Measurements from ENCODE around the gene ARFIP1.
"Not testable (repeated sequence)": the region's sequence is repeated elsewhere in the genome, so short reads cannot be mapped to it uniquely, and the experiment has no call there.

ARFIP1 gene, protein sequence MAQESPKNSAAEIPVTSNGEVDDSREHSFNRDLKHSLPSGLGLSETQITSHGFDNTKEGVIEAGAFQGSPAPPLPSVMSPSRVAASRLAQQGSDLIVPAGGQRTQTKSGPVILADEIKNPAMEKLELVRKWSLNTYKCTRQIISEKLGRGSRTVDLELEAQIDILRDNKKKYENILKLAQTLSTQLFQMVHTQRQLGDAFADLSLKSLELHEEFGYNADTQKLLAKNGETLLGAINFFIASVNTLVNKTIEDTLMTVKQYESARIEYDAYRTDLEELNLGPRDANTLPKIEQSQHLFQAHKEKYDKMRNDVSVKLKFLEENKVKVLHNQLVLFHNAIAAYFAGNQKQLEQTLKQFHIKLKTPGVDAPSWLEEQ

DNA sequence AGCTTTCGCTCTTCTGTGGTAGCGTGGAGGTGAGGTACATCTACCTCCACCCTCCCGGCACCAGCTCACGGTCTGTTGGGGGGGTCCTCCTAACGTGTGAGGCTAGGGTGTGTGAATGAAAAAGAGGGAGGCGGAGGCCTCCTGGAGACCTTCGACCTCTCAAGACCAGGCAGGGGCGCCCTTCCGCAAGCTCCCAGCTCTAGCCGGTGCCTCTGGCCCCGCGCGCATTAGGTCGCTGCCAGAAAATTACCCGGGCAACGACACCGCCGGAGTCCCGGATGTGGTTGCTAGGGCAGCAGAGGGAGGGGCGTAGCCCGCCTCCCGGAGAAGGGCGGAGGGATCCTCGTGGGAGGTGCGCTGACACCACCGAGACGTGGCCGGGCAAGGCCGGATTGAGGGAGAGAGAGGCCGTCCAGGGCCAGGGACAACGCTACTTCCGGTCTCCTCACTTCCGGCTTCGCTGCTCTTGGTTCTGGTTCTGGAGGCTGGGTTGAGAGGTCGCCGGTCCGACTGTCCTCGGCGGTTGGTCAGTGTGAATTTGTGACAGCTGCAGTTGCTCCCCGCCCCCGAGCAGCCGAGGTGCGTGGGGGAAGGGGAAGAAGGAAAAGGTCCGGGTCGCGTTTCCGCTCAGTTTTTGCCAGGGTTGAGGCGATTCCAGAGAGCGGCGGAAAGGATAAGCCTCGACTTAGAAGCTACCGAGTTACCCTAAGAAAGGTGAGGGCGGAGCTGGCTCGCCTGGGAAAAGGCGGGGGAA, at the start of gene ARFIP1, which contains the start of gene TIGD4:
Gene ARFIP1, plus strand, starts transcription at position 442 of the 754 bp plus-strand sequence. CDS start 49,680 bp downstream, outside the sequence.
Gene TIGD4, minus strand, starts transcription at position 218 of the 754 bp plus-strand sequence. CDS start 8,726 bp downstream, outside the sequence.
- DNase-seq (ENCODE audit: low read depth in 2 of 2): peak; percentile 87 to 90

DNA sequence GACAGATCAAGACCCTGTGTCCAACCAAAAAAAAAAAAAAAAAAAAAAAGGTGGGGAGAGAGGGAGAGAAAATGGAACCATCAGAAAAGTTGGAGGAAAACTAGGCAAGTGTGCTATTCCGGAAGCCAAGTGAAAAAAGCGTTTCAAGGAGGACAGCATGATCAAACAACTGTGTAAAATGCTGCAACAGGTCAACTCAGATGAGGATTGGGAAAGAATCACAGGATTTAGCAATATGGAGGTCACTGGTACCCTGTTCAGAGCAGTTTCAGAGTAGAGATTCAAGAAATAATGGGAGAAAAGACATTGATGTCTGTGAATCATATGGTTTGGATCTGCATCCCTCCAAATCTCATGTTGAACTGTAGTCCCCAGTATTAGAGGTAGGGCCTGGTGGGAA, 47.8 kb upstream of the ARFIP1 start:
- no peak for DNase-seq (ENCODE audit: low read depth in 2 of 2)

DNA sequence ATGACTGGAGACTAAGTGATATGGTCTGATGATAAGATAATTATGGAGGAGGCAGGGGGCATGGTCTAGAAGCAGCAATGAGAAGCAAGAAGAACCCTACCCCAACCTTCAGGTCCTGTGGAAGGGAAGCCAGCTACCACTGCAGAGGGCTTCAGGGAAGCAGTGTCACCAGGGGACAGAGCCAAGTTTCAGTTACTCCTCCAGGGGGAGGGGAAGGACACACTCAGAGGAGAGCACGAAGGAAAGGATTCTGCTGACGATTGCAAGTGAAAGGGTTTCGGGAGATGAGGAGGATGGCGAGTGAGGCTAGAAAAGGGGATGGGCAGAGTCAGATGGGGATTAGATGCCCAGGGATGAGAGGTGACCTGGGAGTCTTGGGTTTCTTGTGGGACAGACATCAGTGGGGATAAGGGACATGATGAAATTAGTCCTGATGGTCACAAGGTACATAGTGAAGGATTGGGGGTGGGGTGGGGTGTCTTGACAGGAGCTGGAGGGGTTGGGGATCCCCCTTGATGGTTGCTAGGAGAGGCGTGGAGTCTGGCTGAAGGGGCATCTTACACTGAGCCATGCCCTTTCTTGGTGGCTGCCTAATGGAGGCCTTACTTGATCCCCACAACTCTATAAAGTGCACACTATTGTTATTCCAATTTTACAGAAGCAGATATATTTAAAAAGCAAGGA, 45.6 kb upstream of the ARFIP1 start:
- no peak for DNase-seq (ENCODE audit: low read depth in 2 of 2)

DNA sequence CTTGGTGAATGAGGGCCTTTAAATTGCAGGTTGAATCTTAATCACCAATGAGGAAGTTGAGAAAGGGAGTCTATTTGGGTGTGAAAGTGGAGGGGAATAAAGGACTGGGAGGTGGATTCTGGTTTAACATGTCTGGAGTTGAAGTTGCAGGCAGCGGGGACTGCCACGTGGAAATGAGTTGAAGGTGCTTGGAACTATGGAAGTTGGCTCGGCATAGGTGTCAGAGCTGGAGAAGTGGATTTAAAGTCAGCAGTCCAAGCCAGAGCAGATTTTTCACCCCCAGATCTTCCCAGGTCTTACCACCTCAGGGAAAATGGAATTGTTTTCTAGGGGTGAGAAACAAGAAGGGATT, 45.1 kb upstream of the ARFIP1 start:
- DNase-seq (ENCODE audit: low read depth in 2 of 2): no peak

DNA sequence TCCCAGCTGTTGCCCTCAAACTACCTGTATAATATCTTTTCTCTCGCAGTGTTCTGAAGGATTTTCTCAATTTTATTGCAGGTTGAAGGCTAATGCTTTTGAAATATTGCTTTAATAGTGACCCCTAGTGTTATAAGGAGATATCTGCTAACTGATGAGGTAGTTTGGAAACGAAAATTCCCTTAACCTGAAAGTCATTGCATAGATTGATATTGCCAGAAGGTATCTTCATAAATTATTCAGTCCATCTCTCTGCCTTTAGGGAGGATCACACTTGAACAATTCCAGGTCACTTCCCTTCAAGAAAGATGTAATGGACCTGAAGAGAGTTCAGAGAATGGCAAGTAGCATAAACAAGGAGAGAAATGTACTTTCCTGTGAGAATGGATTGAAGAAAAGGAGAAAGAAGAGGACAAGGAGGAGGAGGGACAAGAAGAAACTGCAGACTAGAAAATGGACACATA, 44.3 kb upstream of the ARFIP1 start:
- no peak for DNase-seq (ENCODE audit: low read depth in 2 of 2)

DNA sequence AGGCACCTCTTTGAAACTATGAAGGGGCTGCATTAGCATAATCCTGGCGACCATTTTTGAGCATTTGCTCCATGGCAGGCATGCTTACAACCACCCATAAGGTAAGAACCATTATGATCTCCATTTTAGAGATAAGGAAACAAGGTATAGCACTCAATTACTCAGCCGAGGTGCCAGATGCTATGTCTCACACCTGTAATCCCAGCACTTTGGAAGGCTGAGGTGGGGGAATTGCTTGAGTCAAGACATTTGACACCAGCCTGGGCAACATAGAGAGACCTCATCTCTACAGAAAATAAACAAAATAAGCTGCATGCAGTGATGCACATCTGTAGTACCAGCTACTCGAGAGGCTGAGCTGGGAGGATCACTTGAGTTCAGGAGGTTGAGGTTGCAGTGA, 43.8 kb upstream of the ARFIP1 start:
- DNase-seq (ENCODE audit: low read depth in 2 of 2): no peak

DNA sequence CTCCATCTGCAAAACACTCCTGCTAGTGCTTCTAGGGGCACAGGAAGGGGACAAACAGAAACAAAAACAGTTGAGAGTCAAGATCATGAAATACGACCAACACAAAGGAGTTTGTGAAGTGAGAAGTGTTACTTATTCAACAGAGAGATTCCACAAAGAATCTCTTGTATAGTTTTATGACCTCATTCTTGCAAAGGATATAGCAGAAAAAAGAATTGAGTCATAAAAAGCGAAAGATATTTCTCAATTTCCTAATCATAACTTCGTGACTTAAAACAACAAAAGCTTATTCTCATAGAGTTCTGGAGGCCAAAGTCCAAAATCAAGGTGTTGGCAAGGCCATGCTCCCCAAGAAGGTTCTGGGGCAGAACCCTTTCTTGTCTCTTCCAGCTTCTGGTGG, 40.9 kb upstream of the ARFIP1 start:
- DNase-seq (ENCODE audit: low read depth in 2 of 2): no peak

DNA sequence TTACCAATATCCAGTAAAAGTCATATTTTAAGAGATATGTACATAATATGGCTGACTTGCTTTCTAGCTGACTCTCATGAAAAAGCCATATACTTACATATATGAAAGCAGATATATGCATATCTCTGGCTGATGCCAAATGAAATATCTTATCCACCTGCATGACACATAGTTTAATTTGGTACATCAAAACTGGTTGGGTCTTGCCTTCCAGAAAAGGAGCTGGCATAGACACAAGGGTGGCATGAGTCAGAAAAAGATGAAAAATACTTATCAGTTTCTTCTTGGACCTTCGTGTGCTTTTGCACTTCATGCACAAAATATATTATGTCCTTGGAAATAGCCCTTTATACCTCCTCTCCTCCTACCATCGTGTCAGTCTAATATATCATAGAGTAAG, 32.3 kb upstream of the ARFIP1 start:
- no peak for DNase-seq (ENCODE audit: low read depth in 2 of 2)

DNA sequence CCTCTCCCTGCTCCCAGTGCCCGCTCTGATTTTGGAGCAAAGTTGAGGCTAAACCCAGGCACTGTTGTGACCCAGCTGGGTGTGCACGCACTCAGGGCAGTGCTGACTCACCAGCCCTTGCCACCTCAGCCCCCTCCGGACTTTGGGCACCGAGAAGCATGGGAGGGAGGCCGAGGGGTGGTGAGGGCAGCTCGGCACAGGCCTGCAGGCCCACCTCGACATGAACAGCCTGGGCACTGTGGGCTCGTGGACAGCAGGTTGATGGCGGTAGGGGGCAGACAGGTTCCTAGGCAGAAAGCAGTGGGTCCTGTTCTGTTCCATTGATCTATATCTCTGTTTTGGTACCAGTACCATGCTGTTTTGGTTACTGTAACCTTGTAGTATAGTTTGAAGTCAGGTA, 31.1 kb upstream of the ARFIP1 start:
- DNase-seq (ENCODE audit: low read depth in 2 of 2): no peak

DNA sequence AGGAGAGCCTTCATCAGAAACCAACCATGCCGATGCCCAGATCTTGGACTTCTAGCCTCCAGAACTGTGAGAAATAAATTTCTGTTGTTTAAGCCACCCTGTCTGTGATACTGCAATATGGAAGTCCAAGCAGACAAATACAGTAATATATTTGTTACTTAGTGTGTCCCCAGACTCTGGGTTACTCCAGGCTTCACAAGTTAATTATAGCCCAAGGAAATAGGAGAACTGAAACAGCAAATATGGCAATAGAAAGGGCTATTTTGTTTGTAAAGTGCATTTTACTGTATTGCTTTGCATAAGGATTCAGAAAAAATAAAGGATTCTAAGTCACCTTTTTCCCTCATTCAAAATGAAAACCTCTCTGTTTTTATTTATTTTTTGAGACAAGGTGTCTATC, 16.0 kb upstream of the ARFIP1 start:
- DNase-seq (ENCODE audit: low read depth in 2 of 2): no peak

DNA sequence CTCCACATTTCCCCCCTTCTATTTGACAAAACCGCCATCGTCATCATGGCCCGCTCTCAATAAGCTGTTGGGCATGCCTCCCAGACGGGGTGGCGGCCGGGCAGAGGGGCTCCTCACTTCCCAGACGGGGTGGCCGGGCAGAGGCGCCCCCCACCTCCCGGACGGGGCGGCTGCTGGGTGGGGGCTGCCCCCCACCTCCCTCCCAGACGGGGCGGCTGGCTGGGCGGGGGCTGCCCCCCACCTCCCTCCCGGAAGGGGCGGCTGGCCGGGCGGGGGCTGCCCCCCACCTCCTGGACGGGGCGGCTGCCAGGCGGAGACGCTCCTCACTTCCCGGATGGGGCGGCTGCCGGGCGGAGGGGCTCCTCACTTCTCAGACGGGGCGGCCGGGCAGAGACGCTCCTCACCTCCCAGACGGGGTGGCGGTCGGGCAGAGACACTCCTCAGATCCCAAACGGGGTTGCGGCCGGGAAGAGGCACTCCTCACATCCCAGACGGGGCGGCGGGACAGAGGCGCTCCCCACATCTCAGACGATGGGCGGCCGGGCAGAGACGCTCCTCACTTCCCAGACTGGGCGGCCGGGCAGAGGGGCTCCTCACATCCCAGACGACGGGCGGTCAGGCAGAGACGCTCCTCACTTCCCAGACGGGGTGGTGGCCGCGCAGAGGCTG, 14.6 kb upstream of the ARFIP1 start:
- DNase-seq (ENCODE audit: low read depth in 2 of 2): not testable (repeated sequence)

DNA sequence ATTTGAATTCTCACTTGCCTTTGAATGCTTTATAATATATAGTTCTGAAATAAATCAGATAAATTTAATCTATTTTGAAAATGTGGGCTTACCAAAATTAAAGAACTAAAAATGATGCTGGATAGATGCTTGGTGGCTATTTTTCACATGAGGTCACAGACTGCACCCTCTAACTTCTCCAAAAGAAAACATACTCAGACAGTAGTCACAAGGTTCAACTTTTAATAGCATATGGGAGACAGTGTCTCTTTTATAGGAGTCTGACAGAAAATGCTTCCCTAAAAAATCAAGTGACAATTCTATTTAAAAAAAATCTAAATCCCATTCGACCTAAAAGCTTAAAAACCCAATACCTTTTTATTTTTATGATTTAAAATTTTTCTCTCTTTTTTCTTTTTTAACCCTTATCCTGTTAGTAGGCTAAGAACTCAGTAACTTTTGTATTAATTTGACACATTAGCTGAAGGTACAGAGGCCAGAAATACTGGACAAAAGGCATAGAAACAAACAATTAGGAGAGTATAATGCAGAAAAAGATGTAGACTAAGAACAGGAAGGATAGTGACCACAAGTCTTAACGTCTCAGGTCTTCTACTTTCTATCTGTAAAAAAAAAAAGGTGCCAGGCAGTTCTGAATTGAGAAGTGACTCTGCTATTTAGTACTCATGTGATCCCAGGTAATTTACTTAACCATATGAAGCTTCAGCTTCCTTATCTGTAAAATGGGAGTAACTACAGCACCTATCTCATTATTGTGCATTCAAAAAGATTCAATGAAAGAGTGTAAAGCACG, 7.8 kb upstream of the ARFIP1 start:
- no peak for DNase-seq (ENCODE audit: low read depth in 2 of 2)

DNA sequence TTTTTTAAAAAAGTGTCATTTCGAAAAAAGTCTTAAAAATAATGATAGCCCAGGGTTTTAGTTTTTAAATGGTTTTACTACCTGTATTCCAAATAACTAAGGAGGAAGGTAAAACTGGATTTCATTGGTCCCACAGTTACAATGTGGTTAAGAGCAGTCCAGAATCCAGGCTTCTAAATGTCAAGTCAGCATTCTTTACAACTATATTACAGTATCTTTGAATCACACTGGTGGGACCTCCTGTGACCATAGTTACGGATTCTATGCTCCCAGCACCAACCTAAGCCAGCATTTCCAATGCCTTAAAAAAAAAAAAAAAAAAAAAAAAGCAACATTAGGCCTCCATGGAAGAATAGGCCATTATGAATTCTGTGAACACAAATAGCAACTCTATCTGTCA, 6.4 kb upstream of the ARFIP1 start:
- DNase-seq (ENCODE audit: low read depth in 2 of 2): no peak

DNA sequence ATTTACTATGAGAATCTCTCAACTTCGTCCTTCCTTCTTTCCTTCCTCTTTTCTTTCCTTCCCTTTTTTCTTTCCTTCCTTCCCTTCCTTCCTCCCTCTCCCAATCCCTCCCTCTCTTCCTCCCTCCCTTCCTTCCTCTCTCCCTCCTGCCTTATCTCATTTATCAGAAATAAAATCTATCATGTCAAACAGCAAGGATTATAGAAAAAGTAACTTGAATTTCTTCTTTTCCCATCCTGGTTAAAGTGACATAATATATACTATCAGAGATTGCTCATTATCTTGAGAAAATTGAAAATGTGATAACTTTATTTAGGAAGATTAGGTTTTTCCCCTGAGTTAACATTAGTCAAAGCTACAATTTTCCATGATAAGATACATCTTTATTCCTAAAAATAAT, 5.8 kb upstream of the ARFIP1 start:
- DNase-seq (ENCODE audit: low read depth in 2 of 2): no peak

DNA sequence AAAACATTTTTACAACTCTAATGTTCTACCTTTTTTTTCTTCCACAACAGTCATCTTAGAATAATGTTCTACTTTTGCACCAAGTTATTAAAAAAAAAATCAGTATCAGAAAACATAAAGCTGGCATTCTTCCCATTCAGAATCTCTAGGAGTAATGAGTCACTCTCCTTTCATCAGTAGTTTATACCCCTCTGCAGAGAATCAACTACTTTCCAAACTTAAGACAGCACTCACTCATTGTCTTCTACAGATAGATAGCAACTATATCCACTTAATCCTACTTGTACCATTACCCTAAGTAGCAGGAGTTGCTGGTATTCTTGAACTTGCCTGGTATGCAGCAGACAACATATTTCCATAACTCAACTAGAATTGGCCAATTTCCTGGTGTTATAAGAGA, 3.4 kb upstream of the ARFIP1 start:
- no peak for DNase-seq (ENCODE audit: low read depth in 2 of 2)

DNA sequence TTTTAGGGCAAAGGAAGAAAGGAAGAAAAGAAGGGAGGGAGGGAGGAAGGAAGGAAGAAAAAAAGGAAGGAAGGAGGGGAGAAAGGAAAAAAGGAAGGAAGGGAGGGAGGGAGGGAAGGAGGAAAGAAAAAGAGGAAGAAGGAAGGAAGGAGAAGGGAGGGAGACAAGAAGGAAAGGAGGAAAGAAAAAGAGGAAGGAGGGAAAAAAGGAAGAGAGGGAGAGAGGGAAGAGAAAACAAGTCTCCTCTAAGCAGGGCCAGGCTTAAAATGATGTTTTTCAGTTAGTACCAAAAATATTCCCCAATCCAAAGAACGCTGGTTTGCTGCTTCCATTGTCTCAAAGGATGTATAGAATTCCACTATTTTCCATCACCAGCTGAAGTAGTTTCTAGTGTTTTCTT, 2.3 kb upstream of the ARFIP1 start:
- DNase-seq (ENCODE audit: low read depth in 2 of 2): no peak

DNA sequence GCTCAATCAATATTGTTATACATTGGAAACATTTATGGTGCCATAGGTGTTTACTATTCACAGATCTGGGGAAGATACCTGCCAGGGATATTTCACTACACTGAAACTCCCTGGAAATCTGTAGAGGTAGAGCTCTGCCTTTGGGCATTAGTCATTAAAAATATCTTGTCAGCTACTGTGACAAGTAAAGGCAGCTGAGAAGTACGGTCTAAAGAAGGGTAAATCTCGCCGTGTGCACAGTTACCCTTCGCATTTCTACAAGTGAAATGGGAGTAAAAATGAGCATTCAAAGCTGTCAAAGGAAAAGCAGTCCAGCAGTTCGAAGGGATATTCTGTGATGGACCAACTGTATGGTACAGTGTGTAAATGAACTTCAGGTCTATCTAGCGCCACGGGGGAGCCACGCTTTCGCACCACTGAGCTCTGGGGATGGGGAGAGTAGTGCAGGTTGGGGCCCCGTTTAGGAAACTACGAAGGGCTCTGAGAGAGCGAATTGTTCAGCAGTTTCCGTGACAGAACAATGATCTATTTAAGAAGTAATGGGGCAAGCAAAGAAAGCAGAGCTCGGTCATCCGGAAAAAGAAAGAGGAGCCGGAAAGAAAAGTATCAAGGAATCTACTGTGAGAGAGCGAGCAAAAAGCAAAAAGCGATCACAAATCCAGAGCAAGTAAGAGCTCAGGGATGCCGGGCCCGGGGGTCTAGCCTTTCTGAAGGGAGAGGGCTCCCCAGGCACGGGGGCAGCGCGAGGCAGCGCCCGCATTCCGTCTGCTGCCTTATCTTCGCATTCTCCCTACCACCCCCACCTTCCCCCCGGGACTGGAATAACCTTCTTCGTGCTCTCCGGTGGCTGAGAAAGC, 870 bp upstream of the ARFIP1 start:
- no peak for DNase-seq (ENCODE audit: low read depth in 2 of 2)

DNA sequence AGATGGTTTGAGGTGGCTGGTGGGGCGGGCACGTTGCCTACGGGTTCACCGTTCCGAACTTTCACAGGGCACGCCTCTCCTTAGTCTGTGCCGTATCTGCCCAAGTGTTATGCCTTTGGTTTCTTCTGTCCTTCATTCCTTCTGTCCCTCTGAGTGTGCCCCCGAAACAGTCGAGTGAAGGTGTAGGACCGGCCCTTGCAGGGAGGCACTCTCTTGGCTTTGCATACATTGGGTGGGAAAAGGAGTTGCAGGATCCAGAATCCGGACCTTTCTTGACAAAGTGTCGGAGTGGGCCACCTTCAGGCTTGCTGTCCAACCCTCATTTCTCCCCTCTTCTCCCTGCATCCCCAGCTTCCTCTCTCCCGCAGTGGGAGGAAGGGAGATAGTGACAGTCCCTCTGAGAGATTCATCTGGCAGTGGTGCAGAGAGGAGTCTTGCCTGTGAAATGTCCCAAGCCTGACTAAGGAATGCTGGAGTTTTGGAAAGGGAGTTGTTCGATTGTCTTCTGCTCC, 569 bp downstream of the ARFIP1 start:
- DNase-seq (ENCODE audit: low read depth in 2 of 2): peak in 1 of 2 donors; percentile 43

DNA sequence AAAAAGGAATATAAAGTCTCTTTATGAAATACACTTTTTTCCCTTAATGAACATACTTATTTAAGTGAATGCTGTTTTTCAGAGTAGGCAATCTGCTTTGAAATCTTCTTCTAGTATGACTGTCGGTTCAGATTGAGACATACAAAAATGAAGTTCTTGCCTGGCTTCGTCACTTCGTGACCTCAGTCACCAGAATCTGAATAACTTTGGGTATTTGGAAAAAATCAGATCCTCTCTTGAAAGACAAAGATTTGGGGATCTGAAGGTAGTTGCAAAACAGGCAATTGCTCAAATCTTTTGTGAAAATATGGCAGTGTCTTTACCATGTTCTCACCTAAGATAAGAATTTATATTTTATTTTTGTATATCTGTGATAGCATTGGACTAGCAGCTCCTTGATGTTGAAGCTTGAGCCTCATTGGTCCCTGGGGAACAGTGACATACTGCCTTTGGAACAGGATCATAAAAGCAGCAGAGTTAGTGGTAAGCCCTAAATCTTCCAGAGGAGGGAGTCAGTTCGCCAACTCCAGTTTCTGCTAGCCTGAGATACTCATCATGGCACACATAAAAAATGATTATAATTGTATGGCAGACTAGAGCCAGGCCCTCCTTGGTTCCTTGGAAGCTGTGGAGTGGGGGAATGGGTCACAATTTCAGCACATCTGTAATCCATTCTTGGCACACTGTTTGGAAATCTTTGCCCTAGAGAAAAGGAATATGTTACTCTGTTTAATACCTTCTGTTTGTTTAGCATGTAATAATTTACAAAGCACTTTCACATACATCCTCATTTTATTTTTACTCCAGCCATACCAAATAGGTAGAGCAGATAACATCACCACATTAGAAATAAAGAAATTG, 5.0 kb downstream of the ARFIP1 start:
- no peak for DNase-seq (ENCODE audit: low read depth in 2 of 2)
